ENCODE measurements around the gene CNTD1. TPM values are rescaled to one million over a fixed set of nuclear protein-coding genes. Genes with fewer than 3 reads are reported as not detected.

The CNTD1 gene
- total RNA-seq, 2 donors from 2014 or later, result not detected

DNA sequence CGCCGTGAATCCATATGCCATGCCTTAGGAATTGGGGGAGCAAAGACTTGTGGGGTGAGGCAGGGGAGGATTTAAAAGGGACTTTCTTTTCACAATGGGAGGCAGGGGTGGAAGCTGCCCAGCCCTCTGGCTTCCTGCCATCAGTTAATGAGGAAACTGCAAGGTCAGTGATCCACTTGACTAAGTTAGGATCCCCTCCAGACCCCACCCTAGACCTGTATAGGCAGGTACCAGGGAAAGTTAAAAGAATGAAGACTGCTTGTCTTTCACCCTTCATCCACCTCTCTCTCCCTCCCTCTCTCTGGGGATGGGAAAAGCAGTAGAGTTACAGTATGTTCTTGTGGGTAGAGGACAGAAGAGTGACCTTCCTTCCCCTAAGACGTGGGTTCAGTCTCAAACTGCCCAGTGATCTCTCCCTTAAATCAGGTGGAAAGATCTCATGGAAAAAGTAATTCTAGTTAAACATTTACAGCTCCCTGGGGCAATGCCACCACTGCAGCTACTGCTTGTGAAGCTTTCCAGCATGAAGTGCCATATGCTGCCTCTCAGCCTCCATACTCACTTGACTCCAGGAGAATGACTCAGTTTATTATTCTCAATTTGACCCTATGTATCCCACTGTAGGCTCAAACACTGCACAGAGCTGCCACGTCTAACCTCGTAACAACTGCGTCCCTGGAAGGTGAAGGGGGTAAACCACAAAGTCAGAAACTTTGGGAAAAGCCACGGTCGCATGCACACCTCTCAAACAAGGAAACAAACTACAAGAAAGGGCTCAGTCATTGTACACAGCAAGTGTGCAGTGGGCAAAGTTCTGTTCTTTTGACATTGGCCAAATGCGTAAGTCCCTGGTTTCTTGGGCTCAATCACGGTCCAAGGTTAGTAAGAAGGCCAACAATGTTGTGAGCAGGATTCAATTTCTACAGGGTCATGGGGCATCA is 1.3 kb upstream of the CNTD1 start:
- H3K36me3 ChIP-seq (ENCODE audit: control insufficient read depth, insufficient read depth, low read length), result no peaks in the 10 kb centered on the region
- H3K27me3 ChIP-seq (ENCODE audit: control insufficient read depth, insufficient read depth, low read length, poor library complexity, severe bottlenecking), result no peaks in the 10 kb centered on the region
- Mint-ChIP-seq H3K27me3 (ENCODE audit: insufficient read depth) (peaks cover 23% of the 10 kb centered on the region), H3K36me3 (ENCODE audit: low read depth) (peaks cover 20% of the 10 kb centered on the region), H3K9me3 (peaks cover 6% of the 10 kb centered on the region), H3K27ac (peak overlapping the region; percentile 13), H3K4me3 (peak overlapping the region; percentile 87), H3K4me1 (peaks cover 16% of the 10 kb centered on the region)
- H3K4me3 ChIP-seq (ENCODE audit: low read length), result peak overlapping the region; percentile 91
- no peaks in the 10 kb centered on the region for H3K4me1 ChIP-seq (ENCODE audit: control insufficient read depth, insufficient read depth, low read length)
- H3K9me3 ChIP-seq (ENCODE audit: control insufficient read depth, low read length), result no peaks in the 10 kb centered on the region
- WGBS, 2 experiments (ENCODE audit: insufficient coverage in 1 of 2, insufficient read length in 1 of 2), result 93 to 98% methylated on average over 7 to 10 of the region's 10 CpGs
- TF ChIP-seq, protein P1, sequence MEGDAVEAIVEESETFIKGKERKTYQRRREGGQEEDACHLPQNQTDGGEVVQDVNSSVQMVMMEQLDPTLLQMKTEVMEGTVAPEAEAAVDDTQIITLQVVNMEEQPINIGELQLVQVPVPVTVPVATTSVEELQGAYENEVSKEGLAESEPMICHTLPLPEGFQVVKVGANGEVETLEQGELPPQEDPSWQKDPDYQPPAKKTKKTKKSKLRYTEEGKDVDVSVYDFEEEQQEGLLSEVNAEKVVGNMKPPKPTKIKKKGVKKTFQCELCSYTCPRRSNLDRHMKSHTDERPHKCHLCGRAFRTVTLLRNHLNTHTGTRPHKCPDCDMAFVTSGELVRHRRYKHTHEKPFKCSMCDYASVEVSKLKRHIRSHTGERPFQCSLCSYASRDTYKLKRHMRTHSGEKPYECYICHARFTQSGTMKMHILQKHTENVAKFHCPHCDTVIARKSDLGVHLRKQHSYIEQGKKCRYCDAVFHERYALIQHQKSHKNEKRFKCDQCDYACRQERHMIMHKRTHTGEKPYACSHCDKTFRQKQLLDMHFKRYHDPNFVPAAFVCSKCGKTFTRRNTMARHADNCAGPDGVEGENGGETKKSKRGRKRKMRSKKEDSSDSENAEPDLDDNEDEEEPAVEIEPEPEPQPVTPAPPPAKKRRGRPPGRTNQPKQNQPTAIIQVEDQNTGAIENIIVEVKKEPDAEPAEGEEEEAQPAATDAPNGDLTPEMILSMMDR (conservative IDR thresholded peaks at IDR 0.05), result no peak
- no peak overlapping the region for H3K27ac ChIP-seq (ENCODE audit: low read depth, low read length)
- no peak for DNase-seq
- H3K9ac ChIP-seq (ENCODE audit: extremely low read depth, low read length, poor library complexity, severe bottlenecking), result peak overlapping the region; percentile 54

DNA sequence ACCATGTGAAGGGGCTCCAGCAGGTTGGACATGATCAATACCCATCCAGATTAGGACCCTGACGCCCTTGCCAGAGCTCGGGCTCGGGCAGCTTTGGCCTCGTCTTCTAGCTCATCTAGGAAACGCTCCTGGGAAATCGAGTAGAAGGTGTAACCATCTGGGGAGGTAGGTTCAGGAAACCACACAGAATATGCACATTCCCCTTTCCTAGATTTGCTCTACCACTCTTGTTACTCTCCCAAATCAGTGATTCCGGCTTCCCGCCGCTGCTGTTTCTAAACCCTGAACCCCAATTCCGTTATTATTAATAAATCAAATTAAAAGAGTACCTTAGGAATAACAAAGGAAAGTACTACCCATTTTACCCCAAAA is 664 bp upstream of the CNTD1 start:
- Mint-ChIP-seq H3K36me3 (ENCODE audit: low read depth) (peaks cover 20% of the 10 kb centered on the region), H3K27ac (peak overlapping the region; percentile 85), H3K27me3 (ENCODE audit: insufficient read depth) (peaks cover 22% of the 10 kb centered on the region), H3K4me3 (peak overlapping the region; percentile 87), H3K4me1 (peaks cover 22% of the 10 kb centered on the region), H3K9me3 (peaks cover 6% of the 10 kb centered on the region)
- DNase-seq, result no peak
- Histone ChIP-seq H3K36me3 (ENCODE audit: control insufficient read depth, insufficient read depth, low read length) (no peaks in the 10 kb centered on the region), H3K4me1 (ENCODE audit: control insufficient read depth, insufficient read depth, low read length) (no peaks in the 10 kb centered on the region), H3K27me3 (ENCODE audit: control insufficient read depth, insufficient read depth, low read length, poor library complexity, severe bottlenecking) (no peaks in the 10 kb centered on the region), H3K4me3 (ENCODE audit: low read length) (peak overlapping the region; percentile 91), H3K27ac (ENCODE audit: low read depth, low read length) (no peak overlapping the region), H3K9ac (ENCODE audit: extremely low read depth, low read length, poor library complexity, severe bottlenecking) (peak overlapping the region; percentile 54), H3K9me3 (ENCODE audit: control insufficient read depth, low read length) (no peaks in the 10 kb centered on the region)
- 55 to 78% methylated on average over 4 to 7 of the region's 10 CpGs for WGBS, 2 experiments (ENCODE audit: insufficient coverage in 1 of 2, insufficient read length in 1 of 2)
- TF ChIP-seq, protein P1 (conservative IDR thresholded peaks at IDR 0.05), result no peak

- 40 to 85% methylated on average over 1 to 2 of the region's 2 CpGs for WGBS, 2 experiments (ENCODE audit: insufficient coverage in 1 of 2, insufficient read length in 1 of 2)
- Histone ChIP-seq H3K4me1 (ENCODE audit: control insufficient read depth, insufficient read depth, low read length) (peaks cover 3% of the 10 kb centered on the region), H3K27me3 (ENCODE audit: control insufficient read depth, insufficient read depth, low read length, poor library complexity, severe bottlenecking) (no peaks in the 10 kb centered on the region), H3K4me3 (ENCODE audit: low read length) (peak overlapping the region; percentile 71), H3K9me3 (ENCODE audit: control insufficient read depth, low read length) (no peaks in the 10 kb centered on the region), H3K36me3 (ENCODE audit: control insufficient read depth, insufficient read depth, low read length) (no peaks in the 10 kb centered on the region), H3K9ac (ENCODE audit: extremely low read depth, low read length, poor library complexity, severe bottlenecking) (peak overlapping the region; percentile 36), H3K27ac (ENCODE audit: low read depth, low read length) (no peak overlapping the region)
- Mint-ChIP-seq H3K4me1 (peaks cover 24% of the 10 kb centered on the region), H3K27ac (peak overlapping the region; percentile 83), H3K4me3 (no peak overlapping the region), H3K9me3 (peaks cover 4% of the 10 kb centered on the region), H3K36me3 (ENCODE audit: low read depth) (peaks cover 6% of the 10 kb centered on the region), H3K27me3 (ENCODE audit: insufficient read depth) (peaks cover 22% of the 10 kb centered on the region)
- TF ChIP-seq, protein P1 (conservative IDR thresholded peaks at IDR 0.05), result no peak
- DNase-seq, result peak; percentile 68
Measured at GRCh38 chr17:42803074-42803883, 4.6 kb downstream of the CNTD1 start.
